SK-N-SH (cell line): ENCODE data around the gene YWHAE. TPM values are rescaled to one million over a fixed set of nuclear protein-coding genes. Genes with fewer than 3 reads are reported as not detected.

ENCODE experiments used
- CTCF ChIA-PET: fragments of 300-600, 350-600 bp; formaldehyde crosslinking; extraction: SDS; loops from one replicate; lab custom pipeline; 2021; lab: Yijun Ruan, JAX
- POLR2A ChIA-PET: fragments of 350-600 bp; sonication (Branson Sonifier 250); formaldehyde crosslinking; extraction: SDS; loops from one replicate; lab custom pipeline; 2020; ENCODE audit warnings: antibody characterized with exemption, inconsistent platforms; lab: Yijun Ruan, JAX
- DNase-seq: peaks from one replicate; pipeline ENCODE4 v3.0.0; 2012
- H2AFZ ChIP-seq: fragments of 200-600 bp; sonication (generic); 2 replicates; pipeline ENCODE4 v1.8.1; 2016; ENCODE audit warnings: antibody characterized with exemption, mild to moderate bottlenecking, low read depth
- H3F3A ChIP-seq: fragments of 200-600 bp; sonication (generic); replicated peaks from 2 replicates; pipeline ENCODE3; 2016; ENCODE audit warnings: antibody characterized with exemption, mild to moderate bottlenecking; ENCODE audit not compliant: insufficient read depth
- H3K27ac ChIP-seq, 2 experiments: fragments of 200-500 bp in 1 of 2; fragments of 200-600 bp in 1 of 2; sonication (Bioruptor generic) in 1 of 2; sonication (generic), shearing (Covaris generic) in 1 of 2; 2 replicates each; pipeline versions ENCODE4 v1.5.1 to v1.6.1; 2014 to 2016; ENCODE audit warnings: low read depth in 2 of 2, inconsistent platforms in 1 of 2, low read length in 1 of 2, mild to moderate bottlenecking in 1 of 2, mixed read lengths in 1 of 2
- H3K27me3 ChIP-seq: fragments of 200-600 bp; sonication (generic), shearing (Covaris generic); 2 replicates; pipeline ENCODE4 v1.6.1; 2016; ENCODE audit warnings: mixed run types; ENCODE audit not compliant: insufficient read depth
- H3K36me3 ChIP-seq, 2 experiments: fragments of 200-500 bp in 1 of 2; fragments of 200-600 bp in 1 of 2; sonication (Bioruptor generic) in 1 of 2; sonication (generic) in 1 of 2; replicated peaks in 1 of 2; 2 replicates each; pipeline versions ENCODE3 to v1.5.1; 2014 to 2016; ENCODE audit warnings: low read length in 1 of 2, mild to moderate bottlenecking in 1 of 2; ENCODE audit not compliant: insufficient read depth in 2 of 2, control insufficient read depth in 1 of 2
- H3K4me1 ChIP-seq, 2 experiments: fragments of 200-500 bp in 1 of 2; fragments of 200-600 bp in 1 of 2; sonication (Bioruptor generic) in 1 of 2; sonication (generic), shearing (Covaris generic) in 1 of 2; 2 replicates each; pipeline versions ENCODE4 v1.5.1 to v1.6.1; 2014 to 2016; ENCODE audit warnings: low read depth in 1 of 2, low read length in 1 of 2, mixed run types in 1 of 2; ENCODE audit not compliant: insufficient read depth in 2 of 2, control insufficient read depth in 1 of 2
- H3K4me2 ChIP-seq: fragments of 200-600 bp; sonication (generic), shearing (Covaris generic); 2 replicates; pipeline ENCODE4 v1.6.1; 2017; ENCODE audit warnings: mixed run types
- H3K4me3 ChIP-seq, 2 experiments: fragments of 200-500 bp in 1 of 2; fragments of 200-600 bp in 1 of 2; sonication (Bioruptor generic) in 1 of 2; sonication (generic), shearing (Covaris generic) in 1 of 2; 2 replicates each; pipeline versions ENCODE4 v1.5.1 to v1.8.1; 2014 to 2016; ENCODE audit warnings: low read depth in 2 of 2, inconsistent platforms in 1 of 2, low read length in 1 of 2, mild to moderate bottlenecking in 1 of 2, mixed read lengths in 1 of 2, moderate library complexity in 1 of 2
- H3K79me2 ChIP-seq: fragments of 200-600 bp; sonication (generic); 2 replicates; pipeline ENCODE4 v1.8.1; 2017; ENCODE audit warnings: mild to moderate bottlenecking; ENCODE audit not compliant: insufficient read depth
- H3K9ac ChIP-seq: fragments of 200-600 bp; sonication (generic); 2 replicates; pipeline ENCODE4 v1.6.1; 2017; ENCODE audit warnings: mixed run types
- H3K9me2 ChIP-seq: fragments of 200-600 bp; sonication (generic); 2 replicates; pipeline ENCODE4 v1.6.1; 2017; ENCODE audit warnings: mixed run types
- H3K9me3 ChIP-seq: fragments of 200-600 bp; sonication (generic); 2 replicates; pipeline ENCODE4 v1.6.1; 2017; ENCODE audit warnings: mixed run types, mild to moderate bottlenecking, moderate library complexity
- H4K20me1 ChIP-seq: fragments of 200-600 bp; sonication (generic); 2 replicates; pipeline ENCODE4 v1.6.1; 2017; ENCODE audit warnings: mild to moderate bottlenecking, mixed run types; ENCODE audit not compliant: insufficient read depth
- CHD2 ChIP-seq: fragments of 150-350 bp; IDR thresholded peaks from 2 replicates; pipeline ENCODE4 v1.6.1; 2018; ENCODE audit warnings: low read length; ENCODE audit not compliant: partially characterized antibody
- ELF1 ChIP-seq: IDR thresholded peaks from 2 replicates; pipeline ENCODE4 v1.4.0; 2012
- FOXJ3 ChIP-seq: sonication (generic); formaldehyde crosslinking; IDR thresholded peaks from 2 replicates; pipeline ENCODE4 v1.5.1; 2020; ENCODE audit warnings: mild to moderate bottlenecking, missing genetic modification reagents
- MXI1 ChIP-seq: IDR thresholded peaks from 2 replicates; pipeline ENCODE4 v1.6.1; 2012; ENCODE audit warnings: mild to moderate bottlenecking, low read depth, low read length, improper control_type of control experiment
- NFIC ChIP-seq: IDR thresholded peaks from 2 replicates; pipeline ENCODE4 v1.4.0; 2012; ENCODE audit warnings: borderline replicate concordance
- RCOR1 ChIP-seq: fragments of 150-350 bp; IDR thresholded peaks from 2 replicates; pipeline ENCODE4 v1.6.1; 2017; ENCODE audit warnings: antibody characterized with exemption, low read length
- SIN3A ChIP-seq: IDR thresholded peaks from 2 replicates; pipeline ENCODE4 v1.6.1; 2012; ENCODE audit warnings: low read depth, mild to moderate bottlenecking, low read length, moderate library complexity, borderline replicate concordance
- SMC3 ChIP-seq: IDR thresholded peaks from 2 replicates; pipeline ENCODE4 v1.6.1; 2012; ENCODE audit warnings: low read depth, low read length, improper control_type of control experiment
- TAF1 ChIP-seq: IDR thresholded peaks from 2 replicates; pipeline ENCODE4 v1.6.1; 2012; ENCODE audit warnings: low read depth, mild to moderate bottlenecking, low read length, moderate library complexity, borderline replicate concordance
- TCF12 ChIP-seq: IDR thresholded peaks from 2 replicates; pipeline ENCODE4 v1.4.0; 2012
- USF2 ChIP-seq: fragments of 150-350 bp; IDR thresholded peaks from 2 replicates; pipeline ENCODE4 v1.6.1; 2017; ENCODE audit warnings: antibody characterized with exemption, low read length, low read depth, borderline replicate concordance
- ZBTB33 ChIP-seq: IDR thresholded peaks from 2 replicates; pipeline ENCODE4 v1.4.0; 2012; ENCODE audit warnings: low read depth, borderline replicate concordance
- WGBS: methylation state at CpG from one replicate; pipeline ENCODE4 v1.1.6; 2017; ENCODE audit warnings: low lambda C conversion rate; 5-methylcytosine and 5-hydroxymethylcytosine counted together
- polyA plus RNA-seq, 3 experiments: library from polyadenylated mRNA; depleted of rRNA; stranded (reverse); fragments of >200 nt; gene quantifications; 2 replicates each; pipeline ENCODE4 v1.2.3, GENCODE V29; 2012
- TF ChIP-seq, protein P1 (sequence below): fragments of 200-600 bp; sonication (generic); IDR thresholded peaks from 2 replicates; pipeline ENCODE4 v1.6.1; 2017; ENCODE audit warnings: antibody characterized with exemption, mild to moderate bottlenecking, moderate library complexity

Gene YWHAE
- polyA plus RNA-seq, 1 of the 3 experiments (the other 2 are of a cell fraction), result 1,023 TPM

DNA sequence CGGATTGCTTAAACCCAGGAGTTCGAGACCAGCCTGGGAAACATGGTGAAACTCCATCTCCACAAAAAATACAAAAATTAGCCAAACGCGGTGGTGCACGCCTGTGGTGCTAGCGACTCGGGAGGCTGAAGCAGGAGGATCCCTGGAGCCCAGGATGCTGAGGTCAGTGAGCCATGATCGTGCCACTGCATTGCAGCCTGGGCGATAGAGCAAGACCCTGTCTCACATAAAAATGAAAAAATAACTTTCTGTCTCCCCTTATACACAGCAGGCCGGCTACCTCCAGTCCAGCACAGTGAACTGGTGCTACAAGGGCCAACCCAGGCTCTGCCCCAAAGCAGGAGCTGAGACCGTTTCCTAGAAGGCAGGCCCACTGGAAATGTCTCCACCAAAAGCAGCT is 59.7 kb downstream of the YWHAE start (continued):
- TF ChIP-seq, protein P1, sequence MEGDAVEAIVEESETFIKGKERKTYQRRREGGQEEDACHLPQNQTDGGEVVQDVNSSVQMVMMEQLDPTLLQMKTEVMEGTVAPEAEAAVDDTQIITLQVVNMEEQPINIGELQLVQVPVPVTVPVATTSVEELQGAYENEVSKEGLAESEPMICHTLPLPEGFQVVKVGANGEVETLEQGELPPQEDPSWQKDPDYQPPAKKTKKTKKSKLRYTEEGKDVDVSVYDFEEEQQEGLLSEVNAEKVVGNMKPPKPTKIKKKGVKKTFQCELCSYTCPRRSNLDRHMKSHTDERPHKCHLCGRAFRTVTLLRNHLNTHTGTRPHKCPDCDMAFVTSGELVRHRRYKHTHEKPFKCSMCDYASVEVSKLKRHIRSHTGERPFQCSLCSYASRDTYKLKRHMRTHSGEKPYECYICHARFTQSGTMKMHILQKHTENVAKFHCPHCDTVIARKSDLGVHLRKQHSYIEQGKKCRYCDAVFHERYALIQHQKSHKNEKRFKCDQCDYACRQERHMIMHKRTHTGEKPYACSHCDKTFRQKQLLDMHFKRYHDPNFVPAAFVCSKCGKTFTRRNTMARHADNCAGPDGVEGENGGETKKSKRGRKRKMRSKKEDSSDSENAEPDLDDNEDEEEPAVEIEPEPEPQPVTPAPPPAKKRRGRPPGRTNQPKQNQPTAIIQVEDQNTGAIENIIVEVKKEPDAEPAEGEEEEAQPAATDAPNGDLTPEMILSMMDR, result no peak
- TF ChIP-seq TAF1 (no peak), FOXJ3 (no peak)

GRCh38 chr17:1331708-1332107 is 68.3 kb downstream of the YWHAE start:
- Histone ChIP-seq H3K4me2 (no peak overlapping the region), H3K4me1 (no peaks in the 10 kb centered on the region), H3K79me2 (no peaks in the 10 kb centered on the region)
- TF ChIP-seq SMC3, result no peak
- TF ChIP-seq ELF1, result no peak
- no peak for TF ChIP-seq RCOR1
- TF ChIP-seq SIN3A, result no peak
- no peak for TF ChIP-seq USF2
- no peak for TF ChIP-seq MXI1
- TF ChIP-seq TCF12, result no peak
- TF ChIP-seq, protein P1, result no peak
- TF ChIP-seq CHD2, result no peak
- TF ChIP-seq ZBTB33, result no peak
- TF ChIP-seq NFIC, result no peak
- TF ChIP-seq, all 33 proteins: peak for 0
- H4K20me1 ChIP-seq, result no peaks in the 10 kb centered on the region
- H3K36me3 ChIP-seq, result peaks cover 0 to 3% of the 10 kb centered on the region in 2 experiments
- H3K9me3 ChIP-seq, result no peaks in the 10 kb centered on the region
- ChIA-PET POLR2A (no interaction called here), CTCF (interaction anchor here (0.7 to 3.3 kb wide), 19 partner anchors 10 to 209 kb away, joined by 3 to 32 read pairs (median 9); partner anchors contain the start of genes INPP5K and TRARG1)
- no peak overlapping the region for H3K27ac ChIP-seq
- no peak for DNase-seq
- 83% methylated on average over 8 of the region's 8 CpGs for WGBS
- H2AFZ ChIP-seq, result no peak overlapping the region
- H3K9ac ChIP-seq, result no peak overlapping the region
- no peaks in the 10 kb centered on the region for H3K27me3 ChIP-seq
- H3K4me3 ChIP-seq, result no peak overlapping the region
- H3K9me2 ChIP-seq, result no peaks in the 10 kb centered on the region
- peaks cover 5% of the 10 kb centered on the region for H3F3A ChIP-seq
